Measurements from ENCODE around the gene GLIPR1L1.

GLIPR1L1 gene

DNA sequence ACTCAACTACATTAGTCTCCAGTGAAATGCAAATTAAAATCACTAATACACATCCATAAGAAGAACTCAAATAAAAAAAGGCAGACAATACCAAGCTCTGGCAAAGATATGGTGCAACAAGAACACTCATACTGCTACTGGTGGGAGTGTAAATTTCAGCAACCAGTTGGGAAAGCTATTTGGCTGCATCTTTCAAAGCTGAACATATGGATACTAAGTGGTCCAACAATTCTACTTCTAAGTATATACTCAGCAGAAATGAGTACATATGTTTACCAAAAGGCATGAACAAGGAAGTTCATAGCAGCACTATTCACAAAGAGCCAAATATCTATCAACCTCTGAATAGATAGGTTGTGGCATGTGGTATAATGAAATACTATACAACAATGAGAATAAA is 31.7 kb upstream of the GLIPR1L1 start:
- H3K4me3 ChIP-seq (replicated peaks in 1 of 2; ENCODE audit: low read depth in 2 of 2, low read length in 2 of 2): no peak overlapping the region
- TF ChIP-seq, protein P1, sequence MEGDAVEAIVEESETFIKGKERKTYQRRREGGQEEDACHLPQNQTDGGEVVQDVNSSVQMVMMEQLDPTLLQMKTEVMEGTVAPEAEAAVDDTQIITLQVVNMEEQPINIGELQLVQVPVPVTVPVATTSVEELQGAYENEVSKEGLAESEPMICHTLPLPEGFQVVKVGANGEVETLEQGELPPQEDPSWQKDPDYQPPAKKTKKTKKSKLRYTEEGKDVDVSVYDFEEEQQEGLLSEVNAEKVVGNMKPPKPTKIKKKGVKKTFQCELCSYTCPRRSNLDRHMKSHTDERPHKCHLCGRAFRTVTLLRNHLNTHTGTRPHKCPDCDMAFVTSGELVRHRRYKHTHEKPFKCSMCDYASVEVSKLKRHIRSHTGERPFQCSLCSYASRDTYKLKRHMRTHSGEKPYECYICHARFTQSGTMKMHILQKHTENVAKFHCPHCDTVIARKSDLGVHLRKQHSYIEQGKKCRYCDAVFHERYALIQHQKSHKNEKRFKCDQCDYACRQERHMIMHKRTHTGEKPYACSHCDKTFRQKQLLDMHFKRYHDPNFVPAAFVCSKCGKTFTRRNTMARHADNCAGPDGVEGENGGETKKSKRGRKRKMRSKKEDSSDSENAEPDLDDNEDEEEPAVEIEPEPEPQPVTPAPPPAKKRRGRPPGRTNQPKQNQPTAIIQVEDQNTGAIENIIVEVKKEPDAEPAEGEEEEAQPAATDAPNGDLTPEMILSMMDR (IDR thresholded peaks at IDR 0.05; ENCODE audit: low read depth, low read length): no peak
- no peak for DNase-seq (ENCODE audit: low read depth in 2 of 2)

DNA sequence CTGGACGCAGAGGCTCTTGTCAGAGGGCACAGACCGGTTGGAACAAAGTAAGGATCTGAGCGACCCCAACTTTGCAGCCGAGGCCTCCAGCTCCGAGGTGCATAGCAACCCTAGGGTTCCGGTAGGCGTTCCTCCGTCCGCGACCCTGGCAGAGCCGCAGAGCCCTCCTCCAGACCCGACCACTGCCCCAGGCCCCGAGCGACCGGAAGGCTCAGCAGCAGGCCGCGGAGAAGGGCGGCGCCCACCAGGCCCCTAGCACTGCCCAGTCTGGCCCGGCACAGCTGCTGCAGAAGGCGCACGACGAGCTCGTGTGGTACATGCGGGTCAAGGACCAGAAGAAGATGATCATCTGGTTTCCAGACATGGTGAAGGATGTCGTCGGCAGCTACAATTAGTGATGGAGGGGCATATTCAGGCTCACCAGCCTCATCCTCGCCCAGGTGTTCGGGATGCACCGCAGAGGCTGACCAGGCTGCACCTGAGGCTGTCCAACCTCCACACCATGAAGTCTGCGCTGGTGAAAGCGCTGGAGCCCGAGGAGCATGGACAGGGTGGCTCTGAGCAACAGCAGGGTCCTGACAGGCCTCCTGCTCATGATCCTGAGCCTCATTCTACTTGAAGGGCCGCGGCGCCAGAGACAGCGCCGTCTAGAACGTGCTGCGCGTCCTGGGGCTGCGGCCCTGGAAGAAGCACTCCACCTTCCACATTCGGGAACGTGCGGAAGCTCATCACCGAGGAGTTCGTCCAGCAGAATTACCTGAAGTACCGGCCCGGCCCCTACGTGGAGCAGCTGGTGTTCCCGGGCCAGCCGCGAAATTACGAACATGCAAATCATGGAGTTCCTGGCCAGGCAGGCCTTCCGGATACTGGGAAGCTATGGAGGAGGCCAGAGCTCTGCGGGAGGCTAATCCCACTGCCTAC is 28.8 kb upstream of the GLIPR1L1 start:
- no peak for DNase-seq (ENCODE audit: low read depth in 2 of 2)
- TF ChIP-seq, protein P1 (IDR thresholded peaks at IDR 0.05; ENCODE audit: low read depth, low read length): no peak
- H3K4me3 ChIP-seq (replicated peaks in 1 of 2; ENCODE audit: low read depth in 2 of 2, low read length in 2 of 2): no peak overlapping the region

DNA sequence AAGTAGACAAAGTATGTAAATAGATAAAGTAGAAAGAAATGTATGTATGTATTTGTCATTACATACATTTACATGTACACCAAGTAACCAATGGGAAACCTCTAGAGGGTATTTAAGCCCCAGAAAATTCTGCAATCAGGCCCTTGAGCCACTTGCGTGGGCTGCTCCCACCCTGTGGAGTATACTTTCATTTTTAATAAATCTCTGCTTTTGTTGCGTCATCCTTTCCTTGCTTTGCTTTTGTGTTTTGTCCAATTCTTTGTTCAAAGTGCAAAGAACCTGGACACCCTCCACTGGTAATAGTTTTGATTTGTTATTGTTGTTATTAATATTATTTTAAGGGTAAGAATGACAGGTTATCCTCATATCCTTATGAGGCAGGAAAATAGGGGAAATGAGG is 26.2 kb upstream of the GLIPR1L1 start:
- H3K4me3 ChIP-seq (replicated peaks in 1 of 2; ENCODE audit: low read depth in 2 of 2, low read length in 2 of 2): no peak overlapping the region
- TF ChIP-seq, protein P1 (IDR thresholded peaks at IDR 0.05; ENCODE audit: low read depth, low read length): no peak
- no peak for DNase-seq (ENCODE audit: low read depth in 2 of 2)

DNA sequence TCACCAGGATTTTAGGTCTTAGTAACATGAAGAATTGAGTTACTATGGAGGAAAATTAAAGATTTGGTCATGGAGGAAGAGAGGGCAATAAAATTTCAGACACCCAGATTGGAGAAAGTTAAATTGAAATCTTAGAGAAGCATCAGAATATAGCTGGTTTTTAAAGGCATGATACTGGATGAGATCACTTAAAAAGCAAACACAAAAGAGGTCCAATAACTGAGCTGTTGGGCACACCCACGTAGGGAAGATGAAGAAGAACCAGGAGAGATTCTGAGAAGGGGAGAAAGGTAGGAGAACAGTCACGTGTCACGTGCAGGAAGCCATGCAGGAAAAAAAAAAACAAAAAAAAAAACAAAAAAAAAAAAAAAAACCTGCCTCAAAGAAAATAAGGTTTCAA is 23.1 kb upstream of the GLIPR1L1 start:
- H3K4me3 ChIP-seq (replicated peaks in 1 of 2; ENCODE audit: low read depth in 2 of 2, low read length in 2 of 2): no peak overlapping the region
- TF ChIP-seq, protein P1 (IDR thresholded peaks at IDR 0.05; ENCODE audit: low read depth, low read length): no peak
- DNase-seq (ENCODE audit: low read depth in 2 of 2): no peak

DNA sequence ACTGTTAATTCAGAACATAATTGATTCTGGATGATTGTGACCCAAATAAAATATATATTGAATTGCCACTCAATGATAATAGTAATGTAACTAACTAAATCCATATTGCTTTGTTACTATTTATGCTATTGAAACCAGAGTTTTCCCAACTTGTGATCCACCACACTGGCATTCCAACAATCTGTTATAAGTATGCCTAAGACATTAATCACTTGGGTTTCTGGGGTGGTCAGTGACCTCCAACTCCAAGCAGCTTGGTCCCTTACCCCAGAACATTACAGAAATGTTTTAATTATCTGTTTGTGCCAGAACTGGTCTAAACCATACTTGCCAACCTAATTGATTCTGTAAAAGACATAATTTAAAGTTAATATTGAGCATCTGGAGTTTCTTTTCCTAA is 19.0 kb upstream of the GLIPR1L1 start:
- no peak overlapping the region for H3K4me3 ChIP-seq (replicated peaks in 1 of 2; ENCODE audit: low read depth in 2 of 2, low read length in 2 of 2)
- DNase-seq (ENCODE audit: low read depth in 2 of 2): peak; percentile 21 to 71
- TF ChIP-seq, protein P1 (IDR thresholded peaks at IDR 0.05; ENCODE audit: low read depth, low read length): no peak

DNA sequence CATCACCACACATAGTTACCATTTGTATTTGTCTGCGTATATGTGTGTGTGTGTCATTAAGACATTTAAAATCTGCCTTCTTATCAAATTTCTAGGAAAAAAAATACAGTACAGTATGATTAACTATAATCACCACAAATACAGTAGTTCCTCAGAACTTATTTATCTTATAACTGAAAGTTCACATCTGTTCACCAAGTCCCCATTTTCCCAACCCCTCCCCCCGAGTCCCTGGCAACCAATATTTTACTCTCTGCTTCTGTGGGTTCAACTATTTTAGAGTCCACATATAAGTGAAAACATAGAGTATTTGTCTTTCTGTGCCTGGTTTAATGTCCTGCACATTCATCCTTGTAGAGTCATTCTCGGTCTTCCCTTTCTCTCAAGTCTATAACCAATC is 16.7 kb upstream of the GLIPR1L1 start:
- TF ChIP-seq, protein P1 (IDR thresholded peaks at IDR 0.05; ENCODE audit: low read depth, low read length): no peak
- DNase-seq (ENCODE audit: low read depth in 2 of 2): no peak
- H3K4me3 ChIP-seq (replicated peaks in 1 of 2; ENCODE audit: low read depth in 2 of 2, low read length in 2 of 2): no peak overlapping the region

Measured in cardiac fibroblast (primary cell).